HG03342 (cell line): Measurements from ENCODE around the gene GPR63.

Source experiments
- ATAC-seq: cut with Tn5 transposase; IDR thresholded peaks from one replicate; pipeline ENCODE4 v1.9.1; 2021; ENCODE audit warnings: mild to moderate bottlenecking, moderate library complexity; ENCODE audit not compliant: unreplicated experiment

GPR63 gene

GRCh38 chr6:96762599-96762998 is 74.7 kb downstream of the GPR63 start:
- ATAC-seq, result no peak

DNA sequence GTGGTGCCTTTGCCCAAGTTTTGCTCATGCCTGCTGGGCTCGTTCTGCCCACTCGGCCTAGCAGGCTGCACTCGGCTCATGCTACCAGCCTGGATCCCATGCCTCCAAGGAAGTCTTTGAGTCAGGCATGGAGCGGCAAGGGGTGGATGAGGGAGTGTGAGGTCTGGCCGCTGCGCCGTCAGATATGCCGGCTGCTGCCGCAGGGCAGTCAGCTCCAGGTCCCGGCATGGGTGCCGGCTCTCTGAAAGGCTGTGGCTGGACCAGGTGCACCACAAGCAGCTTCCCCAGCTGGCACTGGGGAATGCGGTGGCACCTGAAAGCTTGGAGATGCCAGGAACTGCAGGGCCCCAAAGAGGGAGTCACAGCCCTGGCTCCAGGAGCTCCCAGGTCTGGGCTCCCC is 75.5 kb downstream of the GPR63 start:
- ATAC-seq, result no peak

GRCh38 chr6:96760153-96760687 is 77.1 kb downstream of the GPR63 start:
- ATAC-seq, result no peak

DNA sequence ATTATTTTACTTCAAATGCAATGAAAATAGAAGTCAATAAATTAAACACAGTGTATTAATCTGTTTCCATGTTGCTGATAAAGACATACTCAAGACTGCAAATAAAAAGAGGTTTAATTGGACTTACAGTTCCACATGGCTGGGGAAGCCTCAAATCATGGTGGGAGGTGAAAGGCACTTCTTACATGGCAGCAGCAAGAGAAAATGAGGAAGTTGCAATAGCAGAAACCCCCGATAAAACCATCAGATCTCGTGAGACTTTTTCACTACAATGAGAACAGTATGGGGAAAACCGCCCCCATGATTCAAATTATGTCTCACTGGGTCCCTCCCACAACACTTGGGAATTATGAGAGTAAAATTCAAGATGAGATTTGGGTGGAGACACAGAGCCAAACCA is 82.2 kb downstream of the GPR63 start:
- ATAC-seq, result no peak

DNA sequence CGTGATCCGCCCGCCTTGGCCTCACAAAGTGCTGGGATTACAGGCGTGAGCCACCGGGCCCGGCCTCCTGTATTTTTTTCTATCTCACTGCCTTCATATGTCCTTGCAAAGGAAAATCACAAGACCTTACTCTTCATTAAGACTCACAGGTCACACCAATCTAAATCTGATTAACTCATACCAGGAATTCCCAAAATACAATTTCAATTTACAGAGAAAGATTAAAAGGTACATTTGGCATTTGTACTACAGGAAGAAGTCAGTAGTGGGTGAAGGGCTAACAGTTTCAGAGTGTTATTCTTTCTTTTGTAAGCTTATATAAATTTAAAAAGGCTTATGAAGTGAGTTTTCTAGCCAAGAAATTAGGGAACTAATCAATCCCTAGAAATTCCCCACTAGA is 87.4 kb downstream of the GPR63 start:
- ATAC-seq, result no peak
